Measurements from ENCODE around the gene MYOCD.

MYOCD gene

DNA sequence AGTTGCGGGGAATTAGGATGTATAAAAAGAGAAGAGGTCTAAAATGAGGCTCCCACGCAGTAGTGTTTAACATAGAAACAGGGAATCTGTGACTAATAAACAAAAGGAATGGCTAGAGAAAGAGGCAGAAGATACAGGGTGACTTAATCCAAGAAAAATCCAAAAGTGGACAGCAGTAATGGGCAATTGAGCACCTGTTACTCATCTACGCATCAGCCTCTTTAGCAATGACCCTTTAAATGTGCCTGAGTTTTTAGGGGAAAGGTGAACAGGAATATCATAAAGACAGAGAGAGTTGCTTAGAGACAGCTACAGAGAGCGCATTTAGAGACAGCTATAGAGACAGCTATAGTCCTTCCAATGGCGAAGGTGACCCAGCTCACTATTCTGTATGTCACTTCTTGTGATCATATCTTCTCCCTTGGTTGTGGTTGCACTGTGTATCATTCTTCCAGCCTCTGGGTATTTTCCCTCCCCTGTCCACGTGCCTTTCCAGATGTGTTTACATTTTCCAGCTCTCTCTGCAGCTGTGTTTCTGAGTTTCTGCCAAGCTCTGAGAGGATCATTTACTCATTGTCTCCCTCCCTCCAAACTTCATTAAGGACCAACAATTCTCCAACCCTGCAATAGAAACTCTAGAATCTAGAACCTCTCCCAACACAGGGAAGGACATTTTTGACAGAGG, 61.5 kb downstream of the MYOCD start:
- H3K9me2 ChIP-seq (replicated peaks; ENCODE audit: low read depth, low read length): no peaks in the 10 kb centered on the region
- H3K9me3 ChIP-seq (ENCODE audit: insufficient read depth, low read depth, low read length): peaks cover 5% of the 10 kb centered on the region; the same call in 1 of the 2 replicates
- H2AFZ ChIP-seq (ENCODE audit: low read length): no peak overlapping the region
- no peak overlapping the region for H3K9ac ChIP-seq (ENCODE audit: low read depth, low read length, poor library complexity, severe bottlenecking)
- no peak overlapping the region for H3K4me3 ChIP-seq (ENCODE audit: low read length, poor library complexity, severe bottlenecking)
- no peaks in the 10 kb centered on the region for H3K27me3 ChIP-seq (ENCODE audit: insufficient read depth, low read length, poor library complexity, severe bottlenecking)
- no peaks in the 10 kb centered on the region for H4K20me1 ChIP-seq (ENCODE audit: insufficient read depth, low read length, poor library complexity, severe bottlenecking)
- H3K36me3 ChIP-seq (ENCODE audit: insufficient read depth, low read length): no peaks in the 10 kb centered on the region
- no peaks in the 10 kb centered on the region for H3K79me2 ChIP-seq (ENCODE audit: insufficient read depth, low read length)
- no peaks in the 10 kb centered on the region for H3F3A ChIP-seq (ENCODE audit: low read depth)
- TF ChIP-seq EZH2phosphoT487 (IDR thresholded peaks at IDR 0.05; ENCODE audit: borderline replicate concordance): no peak
- TF ChIP-seq, protein P1, sequence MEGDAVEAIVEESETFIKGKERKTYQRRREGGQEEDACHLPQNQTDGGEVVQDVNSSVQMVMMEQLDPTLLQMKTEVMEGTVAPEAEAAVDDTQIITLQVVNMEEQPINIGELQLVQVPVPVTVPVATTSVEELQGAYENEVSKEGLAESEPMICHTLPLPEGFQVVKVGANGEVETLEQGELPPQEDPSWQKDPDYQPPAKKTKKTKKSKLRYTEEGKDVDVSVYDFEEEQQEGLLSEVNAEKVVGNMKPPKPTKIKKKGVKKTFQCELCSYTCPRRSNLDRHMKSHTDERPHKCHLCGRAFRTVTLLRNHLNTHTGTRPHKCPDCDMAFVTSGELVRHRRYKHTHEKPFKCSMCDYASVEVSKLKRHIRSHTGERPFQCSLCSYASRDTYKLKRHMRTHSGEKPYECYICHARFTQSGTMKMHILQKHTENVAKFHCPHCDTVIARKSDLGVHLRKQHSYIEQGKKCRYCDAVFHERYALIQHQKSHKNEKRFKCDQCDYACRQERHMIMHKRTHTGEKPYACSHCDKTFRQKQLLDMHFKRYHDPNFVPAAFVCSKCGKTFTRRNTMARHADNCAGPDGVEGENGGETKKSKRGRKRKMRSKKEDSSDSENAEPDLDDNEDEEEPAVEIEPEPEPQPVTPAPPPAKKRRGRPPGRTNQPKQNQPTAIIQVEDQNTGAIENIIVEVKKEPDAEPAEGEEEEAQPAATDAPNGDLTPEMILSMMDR (conservative IDR thresholded peaks at IDR 0.05; ENCODE audit: low read length): no peak
- H3K4me2 ChIP-seq (ENCODE audit: low read depth, low read length, poor library complexity, severe bottlenecking): no peak overlapping the region
- no peaks in the 10 kb centered on the region for H3K4me1 ChIP-seq (ENCODE audit: insufficient read depth, low read length, poor library complexity, severe bottlenecking)

DNA sequence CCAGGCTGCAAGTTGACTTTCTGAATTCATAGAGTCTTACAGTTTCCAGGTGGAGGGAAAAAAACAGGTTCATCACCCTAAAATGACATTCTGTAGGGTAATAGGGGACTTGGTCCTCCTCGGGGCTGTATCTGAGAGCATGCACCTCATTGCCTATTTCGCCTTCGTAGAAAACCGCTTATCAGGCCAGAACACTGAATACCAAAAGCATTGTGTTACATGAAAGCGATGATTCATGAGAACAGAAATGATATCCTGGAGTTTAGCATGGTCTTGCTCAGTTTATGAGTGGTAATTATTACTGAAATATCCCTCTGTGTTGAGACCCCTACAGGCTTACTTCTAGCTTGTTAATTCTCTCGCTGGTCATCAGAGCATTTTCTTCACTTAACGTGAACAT, 62.2 kb downstream of the MYOCD start:
- TF ChIP-seq, protein P1 (conservative IDR thresholded peaks at IDR 0.05; ENCODE audit: low read length): no peak
- no peak for TF ChIP-seq EZH2phosphoT487 (IDR thresholded peaks at IDR 0.05; ENCODE audit: borderline replicate concordance)
- H3K36me3 ChIP-seq (ENCODE audit: insufficient read depth, low read length): no peaks in the 10 kb centered on the region

DNA sequence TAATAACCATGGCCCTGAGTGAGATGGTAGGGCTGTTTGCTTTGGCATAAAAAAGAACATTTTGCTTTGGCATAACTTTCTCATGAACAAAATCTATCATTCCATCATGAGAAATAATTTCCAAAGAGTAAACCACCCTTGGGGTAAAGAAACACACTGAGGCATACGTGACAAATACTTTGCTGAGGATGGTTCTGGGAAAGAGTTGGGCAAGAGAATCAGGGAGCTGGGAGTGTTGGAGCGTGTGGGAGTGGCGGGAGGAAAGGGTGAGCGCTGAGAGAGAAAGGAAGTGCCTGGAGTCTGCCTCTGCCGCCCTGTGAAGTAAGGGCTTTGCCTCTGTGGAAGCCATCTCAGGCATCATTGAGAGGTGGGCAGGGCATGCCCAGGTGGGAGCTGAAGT, 63.4 kb downstream of the MYOCD start:
- no peaks in the 10 kb centered on the region for H3K4me1 ChIP-seq (ENCODE audit: insufficient read depth, low read length, poor library complexity, severe bottlenecking)
- H2AFZ ChIP-seq (ENCODE audit: low read length): no peak overlapping the region
- no peak overlapping the region for H3K4me2 ChIP-seq (ENCODE audit: low read depth, low read length, poor library complexity, severe bottlenecking)
- H3K9me3 ChIP-seq (ENCODE audit: insufficient read depth, low read depth, low read length): peaks cover 5% of the 10 kb centered on the region; the same call in 1 of the 2 replicates
- no peaks in the 10 kb centered on the region for H3K79me2 ChIP-seq (ENCODE audit: insufficient read depth, low read length)
- H3K9ac ChIP-seq (ENCODE audit: low read depth, low read length, poor library complexity, severe bottlenecking): no peak overlapping the region
- no peaks in the 10 kb centered on the region for H3F3A ChIP-seq (ENCODE audit: low read depth)
- H3K4me3 ChIP-seq (ENCODE audit: low read length, poor library complexity, severe bottlenecking): no peak overlapping the region
- no peak for TF ChIP-seq EZH2phosphoT487 (IDR thresholded peaks at IDR 0.05; ENCODE audit: borderline replicate concordance)
- TF ChIP-seq, protein P1 (conservative IDR thresholded peaks at IDR 0.05; ENCODE audit: low read length): no peak
- H3K27me3 ChIP-seq (ENCODE audit: insufficient read depth, low read length, poor library complexity, severe bottlenecking): no peaks in the 10 kb centered on the region
- no peaks in the 10 kb centered on the region for H3K9me2 ChIP-seq (replicated peaks; ENCODE audit: low read depth, low read length)
- no peaks in the 10 kb centered on the region for H4K20me1 ChIP-seq (ENCODE audit: insufficient read depth, low read length, poor library complexity, severe bottlenecking)
- H3K36me3 ChIP-seq (ENCODE audit: insufficient read depth, low read length): no peaks in the 10 kb centered on the region

More for the DNA sequence above, 62.2 kb downstream of the MYOCD start:
- H2AFZ ChIP-seq (ENCODE audit: low read length): no peak overlapping the region
- H3K9me2 ChIP-seq (replicated peaks; ENCODE audit: low read depth, low read length): no peaks in the 10 kb centered on the region
- H3K9me3 ChIP-seq (ENCODE audit: insufficient read depth, low read depth, low read length): peaks cover 5% of the 10 kb centered on the region; the same call in 1 of the 2 replicates
- no peaks in the 10 kb centered on the region for H3K4me1 ChIP-seq (ENCODE audit: insufficient read depth, low read length, poor library complexity, severe bottlenecking)
- no peaks in the 10 kb centered on the region for H4K20me1 ChIP-seq (ENCODE audit: insufficient read depth, low read length, poor library complexity, severe bottlenecking)
- no peaks in the 10 kb centered on the region for H3F3A ChIP-seq (ENCODE audit: low read depth)
- H3K9ac ChIP-seq (ENCODE audit: low read depth, low read length, poor library complexity, severe bottlenecking): no peak overlapping the region
- no peak overlapping the region for H3K4me2 ChIP-seq (ENCODE audit: low read depth, low read length, poor library complexity, severe bottlenecking)
- no peak overlapping the region for H3K4me3 ChIP-seq (ENCODE audit: low read length, poor library complexity, severe bottlenecking)
- no peaks in the 10 kb centered on the region for H3K27me3 ChIP-seq (ENCODE audit: insufficient read depth, low read length, poor library complexity, severe bottlenecking)
- no peaks in the 10 kb centered on the region for H3K79me2 ChIP-seq (ENCODE audit: insufficient read depth, low read length)
